GM23338 (cell line): Measurements from ENCODE around the gene SP2. TPM values are rescaled to one million over a fixed set of nuclear protein-coding genes. Genes with fewer than 3 reads are reported as not detected.

Source experiments
- ATAC-seq: fragments of 200-7000 bp; cut with Tn5 transposase; 3 replicates; pipeline ENCODE4 v1.9.1; 2020
- DNase-seq: peaks from one replicate; pipeline ENCODE4 v3.0.0-alpha.2; 2015; ENCODE audit warnings: low spot score
- H2AFZ ChIP-seq: fragments of 200-600 bp; sonication (generic); 2 replicates; pipeline ENCODE4 v1.8.0; 2016; ENCODE audit warnings: antibody characterized with exemption, mild to moderate bottlenecking, moderate library complexity
- H3F3A ChIP-seq: fragments of 200-600 bp; sonication (generic); replicated peaks from 2 replicates; pipeline ENCODE4 v1.8.0; 2017; ENCODE audit warnings: antibody characterized with exemption, mixed run types, low read depth
- H3K27ac ChIP-seq: fragments of 200-600 bp; sonication (generic); 2 replicates; pipeline ENCODE4 v1.6.1; 2016; ENCODE audit warnings: low read depth
- H3K27me3 ChIP-seq: fragments of 200-600 bp; sonication (generic); 2 replicates; pipeline ENCODE4 v1.8.0; 2016; ENCODE audit warnings: mild to moderate bottlenecking, mixed run types, moderate library complexity; ENCODE audit not compliant: insufficient read depth
- H3K36me3 ChIP-seq: fragments of 200-600 bp; sonication (generic); 2 replicates; pipeline ENCODE4 v1.8.0; 2016; ENCODE audit warnings: mild to moderate bottlenecking; ENCODE audit not compliant: insufficient read depth
- H3K4me1 ChIP-seq: fragments of 200-600 bp; sonication (generic); 2 replicates; pipeline ENCODE4 v1.8.0; 2016; ENCODE audit warnings: mild to moderate bottlenecking, moderate library complexity; ENCODE audit not compliant: insufficient read depth
- H3K4me2 ChIP-seq: fragments of 200-600 bp; sonication (generic); 2 replicates; pipeline ENCODE4 v1.7.1; 2017; ENCODE audit warnings: mixed run types
- H3K4me3 ChIP-seq: fragments of 200-600 bp; sonication (generic); 2 replicates; pipeline ENCODE4 v1.6.1; 2016; ENCODE audit warnings: mixed run types
- H3K79me2 ChIP-seq: fragments of 200-600 bp; sonication (generic); replicated peaks from 2 replicates; pipeline ENCODE4 v1.8.0; 2017; ENCODE audit warnings: mild to moderate bottlenecking; ENCODE audit not compliant: insufficient read depth
- H3K9me2 ChIP-seq: fragments of 200-600 bp; sonication (generic); 2 replicates; pipeline ENCODE4 v1.8.0; 2017; ENCODE audit not compliant: insufficient read depth
- H4K20me1 ChIP-seq: fragments of 200-600 bp; sonication (generic); replicated peaks from 2 replicates; pipeline ENCODE4 v1.8.0; 2017; ENCODE audit warnings: mild to moderate bottlenecking; ENCODE audit not compliant: insufficient read depth
- H3K27ac Mint-ChIP-seq: 2 replicates; pipeline ENCODE4 v1.8.0; 2020; ENCODE audit warnings: inconsistent platforms, mild to moderate bottlenecking, moderate library complexity, mixed read lengths
- H3K27me3 Mint-ChIP-seq: 3 replicates; pipeline ENCODE4 v1.8.0; 2022; ENCODE audit warnings: low read depth, mild to moderate bottlenecking, moderate library complexity, mixed read lengths, inconsistent platforms; ENCODE audit not compliant: insufficient read depth, poor library complexity
- H3K36me3 Mint-ChIP-seq: 3 replicates; pipeline ENCODE4 v1.8.0; 2021; ENCODE audit warnings: low read depth, mild to moderate bottlenecking, inconsistent platforms, moderate library complexity, mixed read lengths
- H3K4me1 Mint-ChIP-seq: 3 replicates; pipeline ENCODE4 v1.8.0; 2020; ENCODE audit warnings: mild to moderate bottlenecking, inconsistent platforms, mixed read lengths
- H3K4me3 Mint-ChIP-seq: 3 replicates; pipeline ENCODE4 v1.8.0; 2021; ENCODE audit warnings: moderate library complexity, mild to moderate bottlenecking, inconsistent platforms, mixed read lengths
- H3K9me3 Mint-ChIP-seq: 3 replicates; pipeline ENCODE4 v1.8.0; 2020; ENCODE audit warnings: moderate library complexity, mild to moderate bottlenecking, inconsistent platforms, mixed read lengths
- CREB1 ChIP-seq: fragments of 250-450 bp; sonication (Bioruptor Pico); IDR thresholded peaks from 2 replicates; pipeline ENCODE4 v1.5.0; 2020; ENCODE audit warnings: low read depth, mild to moderate bottlenecking, moderate library complexity
- EZH2 ChIP-seq: fragments of 200-600 bp; sonication (generic); IDR thresholded peaks from one replicate; pipeline ENCODE4 v1.8.0; 2017; ENCODE audit warnings: antibody characterized with exemption, mild to moderate bottlenecking, low read depth; ENCODE audit not compliant: unreplicated experiment
- EZH2phosphoT487 ChIP-seq: fragments of 200-600 bp; sonication (generic); IDR thresholded peaks from one replicate; pipeline ENCODE4 v1.8.1; 2018; ENCODE audit warnings: antibody characterized with exemption; ENCODE audit not compliant: unreplicated experiment
- NANOG ChIP-seq: IDR thresholded peaks from 2 replicates; pipeline ENCODE4 v1.6.1; 2016; ENCODE audit warnings: antibody characterized with exemption, borderline replicate concordance
- POLR2AphosphoS5 ChIP-seq: IDR thresholded peaks from 2 replicates; pipeline ENCODE4 v1.6.1; 2016; ENCODE audit warnings: antibody characterized with exemption, low read depth
- REST ChIP-seq: IDR thresholded peaks from one replicate; pipeline ENCODE4 v1.6.1; 2018; ENCODE audit warnings: antibody characterized with exemption; ENCODE audit not compliant: unreplicated experiment
- STAT1 ChIP-seq: IDR thresholded peaks from one replicate; pipeline ENCODE4 v1.6.1; 2016; ENCODE audit warnings: antibody characterized with exemption; ENCODE audit not compliant: unreplicated experiment
- ZNF114 ChIP-seq: fragments of 250-450 bp; sonication (Bioruptor Pico); IDR thresholded peaks from 2 replicates; pipeline ENCODE4 v1.5.0; 2020; ENCODE audit warnings: mild to moderate bottlenecking, moderate library complexity
- ZNF331 ChIP-seq: fragments of 250-450 bp; sonication (Bioruptor Pico); IDR thresholded peaks from 2 replicates; pipeline ENCODE4 v1.5.0; 2020; ENCODE audit warnings: low read depth, mild to moderate bottlenecking, moderate library complexity
- polyA plus RNA-seq: library from polyadenylated mRNA; unstranded; fragments of >200 nt; fragmentation: Nextera tagmentation; extraction: Ambion mirVana; gene quantifications from 2 replicates; pipeline ENCODE4 v1.2.1, GENCODE V29; 2016
- total RNA-seq: library from RNA; depleted of rRNA; stranded (reverse); fragments of >200 nt; shearing (Covaris generic); gene quantifications from 2 replicates; pipeline ENCODE4 v1.2.3, GENCODE V29; 2014

The SP2 gene
- total and polyA plus RNA-seq, 2 experiments from 2014 or later = 6.0 to 12.9 TPM

- TF ChIP-seq CREB1 (CRISPR knock-in tag) = no peak
- no peak for TF ChIP-seq EZH2phosphoT487
- no peak for TF ChIP-seq REST
- no peak for TF ChIP-seq NANOG
- TF ChIP-seq STAT1 = no peak
- TF ChIP-seq ZNF114 = no peak
- no peak overlapping the region for H3K27ac ChIP-seq
- Mint-ChIP-seq H3K27me3 (peaks cover 8% of the 10 kb centered on the region), H3K4me3 (no peak overlapping the region), H3K4me1 (peaks cover 35% of the 10 kb centered on the region), H3K27ac (no peak overlapping the region), H3K36me3 (no peaks in the 10 kb centered on the region), H3K9me3 (peaks cover 2% of the 10 kb centered on the region; the same call in 1 of the 3 replicates)
- no peaks in the 10 kb centered on the region for H4K20me1 ChIP-seq
- ATAC-seq (no peak), DNase-seq (no peak)
- H2AFZ ChIP-seq = no peak overlapping the region
- H3K79me2 ChIP-seq = no peaks in the 10 kb centered on the region
- H3K4me3 ChIP-seq = no peak overlapping the region
- H3K9me2 ChIP-seq = no peaks in the 10 kb centered on the region
- H3K27me3 ChIP-seq = no peaks in the 10 kb centered on the region
- H3K4me1 ChIP-seq = peaks cover 20% of the 10 kb centered on the region
- no peaks in the 10 kb centered on the region for H3K36me3 ChIP-seq
- H3F3A ChIP-seq = no peaks in the 10 kb centered on the region
- H3K4me2 ChIP-seq = no peak overlapping the region
Measured at GRCh38 chr17:47961406-47961805, 65.4 kb downstream of the SP2 start.

GRCh38 chr17:47962901-47963300 lies 66.9 kb downstream of the SP2 start:
- H3K9me3 Mint-ChIP-seq = peaks cover 2% of the 10 kb centered on the region; the same call in 1 of the 3 replicates
- no peak overlapping the region for H3K27ac Mint-ChIP-seq
- H3K36me3 ChIP-seq = no peaks in the 10 kb centered on the region
- ATAC-seq = no peak
- H3K27ac ChIP-seq = no peak overlapping the region
- no peaks in the 10 kb centered on the region for H3K79me2 ChIP-seq
- DNase-seq = no peak
- no peaks in the 10 kb centered on the region for H3F3A ChIP-seq
- H3K4me1 ChIP-seq = peaks cover 5% of the 10 kb centered on the region; the same call in 1 of the 2 replicates
- peaks cover 5% of the 10 kb centered on the region for H3K27me3 Mint-ChIP-seq
- no peaks in the 10 kb centered on the region for H3K9me2 ChIP-seq
- no peaks in the 10 kb centered on the region for H3K36me3 Mint-ChIP-seq
- peaks cover 20% of the 10 kb centered on the region for H3K4me1 Mint-ChIP-seq
- no peaks in the 10 kb centered on the region for H4K20me1 ChIP-seq
- H3K4me2 ChIP-seq = no peak overlapping the region
- H3K4me3 ChIP-seq = no peak overlapping the region
- H3K27me3 ChIP-seq = no peaks in the 10 kb centered on the region
- H2AFZ ChIP-seq = no peak overlapping the region
- H3K4me3 Mint-ChIP-seq = no peak overlapping the region
- no peak for TF ChIP-seq EZH2phosphoT487
- no peak for TF ChIP-seq POLR2AphosphoS5
- no peak for TF ChIP-seq EZH2
- no peak for TF ChIP-seq CREB1 (CRISPR knock-in tag)
- no peak for TF ChIP-seq ZNF331
- TF ChIP-seq REST = no peak
